Ascending aorta (tissue), 2 donors: Measurements from ENCODE around the gene CDK10. TPM values are rescaled to one million over a fixed set of nuclear protein-coding genes. Genes with fewer than 3 reads are reported as not detected.

ENCODE experiments used
- DNase-seq, 2 donors: peaks; one replicate each; pipeline ENCODE4 v3.0.0-alpha.2; 2019; ENCODE audit warnings: low spot score in 2 of 2
- H3K27ac ChIP-seq, 2 donors: fragments of 200-600 bp; sonication (generic); one replicate each; pipeline ENCODE4 v1.5.1; 2016 to 2017; ENCODE audit warnings: mild to moderate bottlenecking in 1 of 2
- H3K27me3 ChIP-seq: fragments of 200-600 bp; sonication (generic); one replicate; pipeline ENCODE4 v1.5.1; 2017
- H3K36me3 ChIP-seq, 2 donors: fragments of 200-600 bp; sonication (generic); one replicate each; pipeline ENCODE4 v1.5.1; 2016
- H3K4me1 ChIP-seq, 2 donors: fragments of 200-600 bp; sonication (generic); one replicate each; pipeline ENCODE4 v1.5.1; 2016 to 2017; ENCODE audit warnings: mild to moderate bottlenecking in 1 of 2
- H3K4me3 ChIP-seq, 2 donors: fragments of 200-600 bp; sonication (generic); one replicate each; pipeline ENCODE4 v1.5.1; 2016 to 2017; ENCODE audit warnings: mild to moderate bottlenecking in 1 of 2
- H3K9me3 ChIP-seq, 2 donors: fragments of 200-600 bp; sonication (generic); one replicate each; pipeline ENCODE4 v1.5.1; 2016
- intact Hi-C: fragments of 100-400 bp; cut with DNase I; formaldehyde crosslinking; loops from one replicate; pipeline ENCODE4 v1.15.1; 2023
- total RNA-seq: library from RNA; depleted of rRNA; stranded (reverse); fragments of >200 nt; gene quantifications from one replicate; pipeline ENCODE4 v1.1.0, GENCODE V29; 2016
- TF ChIP-seq, protein P1 (sequence below), 3 experiments: fragments of 200-600 bp in 2 of 3; fragments of 450-650 bp in 1 of 3; sonication (generic) in 2 of 3; IDR thresholded peaks; one replicate each; pipeline ENCODE4 v1.5.1; 2016 to 2019; ENCODE audit warnings: antibody characterized with exemption in 3 of 3, mild to moderate bottlenecking in 1 of 3, moderate library complexity in 1 of 3

The CDK10 gene
- total RNA-seq, 1 donor from 2014 or later = 141 TPM

- Histone ChIP-seq H3K36me3 (peaks cover 4 to 6% of the 10 kb centered on the region in 2 donors), H3K4me3 (peak overlapping the region; percentile 76 to 77), H3K27me3 (no peaks in the 10 kb centered on the region), H3K27ac (peak overlapping the region; percentile 88 to 93), H3K9me3 (no peaks in the 10 kb centered on the region), H3K4me1 (peaks cover 7 to 20% of the 10 kb centered on the region in 2 donors)
- TF ChIP-seq, protein P1, sequence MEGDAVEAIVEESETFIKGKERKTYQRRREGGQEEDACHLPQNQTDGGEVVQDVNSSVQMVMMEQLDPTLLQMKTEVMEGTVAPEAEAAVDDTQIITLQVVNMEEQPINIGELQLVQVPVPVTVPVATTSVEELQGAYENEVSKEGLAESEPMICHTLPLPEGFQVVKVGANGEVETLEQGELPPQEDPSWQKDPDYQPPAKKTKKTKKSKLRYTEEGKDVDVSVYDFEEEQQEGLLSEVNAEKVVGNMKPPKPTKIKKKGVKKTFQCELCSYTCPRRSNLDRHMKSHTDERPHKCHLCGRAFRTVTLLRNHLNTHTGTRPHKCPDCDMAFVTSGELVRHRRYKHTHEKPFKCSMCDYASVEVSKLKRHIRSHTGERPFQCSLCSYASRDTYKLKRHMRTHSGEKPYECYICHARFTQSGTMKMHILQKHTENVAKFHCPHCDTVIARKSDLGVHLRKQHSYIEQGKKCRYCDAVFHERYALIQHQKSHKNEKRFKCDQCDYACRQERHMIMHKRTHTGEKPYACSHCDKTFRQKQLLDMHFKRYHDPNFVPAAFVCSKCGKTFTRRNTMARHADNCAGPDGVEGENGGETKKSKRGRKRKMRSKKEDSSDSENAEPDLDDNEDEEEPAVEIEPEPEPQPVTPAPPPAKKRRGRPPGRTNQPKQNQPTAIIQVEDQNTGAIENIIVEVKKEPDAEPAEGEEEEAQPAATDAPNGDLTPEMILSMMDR (IDR thresholded peaks at IDR 0.05) = peak; percentile 59 to 83 (median 63)
- intact Hi-C loops = loop anchor here (1.0 to 2.0 kb wide), 5 partner anchors 14 to 1037 kb away; partner anchors contain the start of genes CDK10, CHMP1A, MVD and SPATA33
- DNase-seq = peak; percentile 96 to 99
These were observed 13.7 kb downstream of the CDK10 start for GRCh38 chr16:89700100-89700648.

DNA sequence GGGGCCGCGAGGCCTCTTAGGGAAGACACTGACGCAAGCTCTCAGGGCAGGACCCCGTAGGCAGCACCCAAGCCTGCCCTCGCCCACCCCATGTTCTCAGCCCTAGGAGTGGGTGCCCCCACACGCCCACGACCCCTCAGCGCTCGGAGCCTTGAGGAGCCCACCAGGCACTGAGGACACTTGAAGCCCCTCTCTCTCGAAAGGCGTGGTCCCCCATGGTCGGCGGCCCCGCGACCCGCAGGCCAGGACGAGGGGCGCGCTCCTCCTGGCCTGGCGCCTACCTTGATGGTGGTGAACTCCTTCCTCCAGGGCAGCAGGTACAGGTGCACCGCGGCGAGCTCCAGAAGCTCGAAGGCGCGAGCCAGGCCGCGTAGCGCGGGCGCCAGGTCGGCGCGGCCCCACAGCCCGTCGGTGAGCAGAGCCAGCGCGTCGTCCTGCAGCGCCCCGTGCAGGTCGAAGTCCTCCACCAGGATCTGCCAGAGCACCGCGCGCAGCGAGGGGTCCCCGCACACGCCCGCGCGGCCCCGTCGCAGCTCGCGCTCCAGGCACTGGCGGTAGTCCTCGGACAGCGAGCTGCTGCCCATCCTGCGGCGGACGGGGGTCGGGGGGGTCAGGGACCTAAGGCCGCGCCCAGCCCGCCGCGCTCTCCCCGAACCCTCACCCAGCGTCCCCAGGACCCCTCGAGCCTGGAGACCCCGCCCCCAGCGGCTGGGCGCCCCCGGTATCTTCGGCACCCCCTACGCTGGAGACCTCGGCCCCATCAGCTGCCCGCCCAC lies 14.3 kb downstream of the CDK10 start:
- Histone ChIP-seq H3K36me3 (peaks cover 0 to 4% of the 10 kb centered on the region in 2 donors), H3K4me1 (peaks cover 7 to 20% of the 10 kb centered on the region in 2 donors), H3K27me3 (no peaks in the 10 kb centered on the region), H3K27ac (peak overlapping the region; percentile 88 to 93), H3K4me3 (peak overlapping the region; percentile 76 to 77), H3K9me3 (no peaks in the 10 kb centered on the region)
- DNase-seq = no peak
- TF ChIP-seq, protein P1 (IDR thresholded peaks at IDR 0.05) = peak; percentile 15 to 30 (median 19)
- intact Hi-C loops = loop anchor here (1.0 to 2.0 kb wide), 5 partner anchors 15 to 1038 kb away; partner anchors contain the start of genes CDK10, CHMP1A, MVD and SPATA33

- DNase-seq = peak; percentile 55 to 91
- intact Hi-C loops = loop anchor here (2.0 kb wide), 2 partner anchors 171 to 1039 kb away; partner anchors contain the start of genes MVD and TCF25
- TF ChIP-seq, protein P1 (IDR thresholded peaks at IDR 0.05) = no peak
These were observed 15.2 kb downstream of the CDK10 start, which contains the start of gene SPATA2L for GRCh38 chr16:89701425-89702406. TSS of gene SPATA2L (minus strand) at chr16:89701705. CDS start at chr16:89701232, 473 bp downstream.

DNA sequence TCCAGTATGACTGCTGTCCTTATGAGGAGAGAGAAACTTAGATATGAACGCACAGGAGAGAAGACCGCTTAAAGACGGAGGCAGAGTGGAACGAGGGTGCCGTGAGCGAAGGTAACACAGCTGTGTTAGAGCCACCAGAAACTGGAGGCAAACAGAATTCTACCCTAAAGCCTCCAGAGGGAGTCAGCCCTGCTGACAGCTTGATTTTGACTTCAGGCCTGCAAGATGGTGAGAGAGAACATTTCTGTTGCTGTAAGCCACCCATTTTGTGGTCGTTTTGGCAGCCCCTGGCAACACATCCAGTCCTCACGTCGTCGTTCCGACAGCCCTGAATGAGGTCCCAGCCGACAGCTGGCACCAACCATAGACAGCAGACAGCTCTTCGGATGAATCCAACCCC lies 17.8 kb downstream of the CDK10 start:
- Histone ChIP-seq H3K4me1 (peaks cover 7 to 20% of the 10 kb centered on the region in 2 donors), H3K36me3 (no peaks in the 10 kb centered on the region), H3K9me3 (no peaks in the 10 kb centered on the region), H3K27ac (no peak overlapping the region), H3K27me3 (no peaks in the 10 kb centered on the region), H3K4me3 (no peak overlapping the region)
- intact Hi-C loops = no loop called here
- DNase-seq = no peak
- TF ChIP-seq, protein P1 (IDR thresholded peaks at IDR 0.05) = no peak

More at GRCh38 chr16:89701425-89702406, 15.2 kb downstream of the CDK10 start, which contains the start of gene SPATA2L:
- Histone ChIP-seq H3K4me3 (peak within 1 kb of the TSS; percentile 76 to 77), H3K27me3 (no peaks in the 10 kb centered on the region), H3K36me3 (peaks cover 0 to 4% of the 10 kb centered on the region in 2 donors), H3K4me1 (peaks cover 7 to 20% of the 10 kb centered on the region in 2 donors), H3K27ac (peak within 1 kb of the TSS; percentile 88 to 93), H3K9me3 (no peaks in the 10 kb centered on the region)

DNA sequence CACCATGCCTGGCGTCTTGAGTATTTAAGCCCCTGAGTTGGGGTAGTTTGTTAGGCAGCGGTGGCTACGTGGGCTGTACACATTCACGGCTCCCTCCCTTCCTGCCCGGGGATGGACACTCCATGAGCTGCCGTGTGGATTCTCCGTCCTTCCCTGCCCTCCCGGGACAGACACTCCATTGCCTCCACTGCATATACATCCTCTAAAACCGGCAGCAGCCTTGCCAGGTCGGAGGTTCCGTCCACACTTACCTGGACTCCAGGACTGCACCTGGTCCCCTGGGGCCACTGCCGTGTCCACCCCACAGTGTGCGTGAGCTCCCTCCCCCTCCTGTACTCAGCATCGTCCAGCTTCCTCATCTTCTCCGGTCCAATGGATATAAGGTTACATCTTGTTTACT lies 18.5 kb downstream of the CDK10 start:
- H3K27me3 ChIP-seq = no peaks in the 10 kb centered on the region
- no peak for DNase-seq
- H3K9me3 ChIP-seq = no peaks in the 10 kb centered on the region
- no peak overlapping the region for H3K4me3 ChIP-seq
- peaks cover 7 to 16% of the 10 kb centered on the region in 2 donors for H3K4me1 ChIP-seq
- TF ChIP-seq, protein P1 (IDR thresholded peaks at IDR 0.05) = no peak
- H3K27ac ChIP-seq = no peak overlapping the region
- intact Hi-C loops = no loop called here
- no peaks in the 10 kb centered on the region for H3K36me3 ChIP-seq
